IMR-90 (cell line): ENCODE data around the gene C5orf15.

Source experiments
- BHLHE40 ChIP-seq: fragments of 150-350 bp; IDR thresholded peaks from 2 replicates; pipeline ENCODE4 v1.6.1; 2016; ENCODE audit warnings: mild to moderate bottlenecking, low read depth, low read length
- CEBPB ChIP-seq: IDR thresholded peaks from 2 replicates; pipeline ENCODE4 v1.6.1; 2012; ENCODE audit warnings: low read depth, low read length, improper control_type of control experiment
- CTCF ChIP-seq: conservative IDR thresholded peaks from 2 replicates; pipeline ENCODE4 v1.5.1; 2012; ENCODE audit warnings: mild to moderate bottlenecking, low read depth, low read length, improper control_type of control experiment
- ELK1 ChIP-seq: fragments of 150-350 bp; IDR thresholded peaks from 2 replicates; pipeline ENCODE4 v1.6.1; 2016; ENCODE audit warnings: low read depth, mild to moderate bottlenecking, low read length, moderate library complexity, borderline replicate concordance
- FOS ChIP-seq: fragments of 150-350 bp; IDR thresholded peaks from 2 replicates; pipeline ENCODE4 v1.6.1; 2016; ENCODE audit warnings: low read depth, low read length
- MAFK ChIP-seq: IDR thresholded peaks from 2 replicates; pipeline ENCODE4 v1.6.1; 2012; ENCODE audit warnings: low read depth, low read length, improper control_type of control experiment
- MXI1 ChIP-seq: IDR thresholded peaks from 2 replicates; pipeline ENCODE4 v1.6.1; 2012; ENCODE audit warnings: low read depth, mild to moderate bottlenecking, low read length, moderate library complexity, borderline replicate concordance
- NFE2L2 ChIP-seq: fragments of 150-350 bp; IDR thresholded peaks from 2 replicates; pipeline ENCODE4 v1.6.1; 2016; ENCODE audit warnings: low read depth, mild to moderate bottlenecking, low read length
- POLR2A ChIP-seq: IDR thresholded peaks from 2 replicates; pipeline ENCODE4 v1.6.1; 2012; ENCODE audit warnings: mild to moderate bottlenecking, low read depth, low read length
- RAD21 ChIP-seq: IDR thresholded peaks from 2 replicates; pipeline ENCODE4 v1.6.1; 2012; ENCODE audit warnings: low read length, improper control_type of control experiment
- RCOR1 ChIP-seq: IDR thresholded peaks from 2 replicates; pipeline ENCODE4 v1.6.1; 2012; ENCODE audit warnings: mild to moderate bottlenecking, low read length, improper control_type of control experiment; ENCODE audit not compliant: insufficient replicate concordance
- SMC3 ChIP-seq: fragments of 150-350 bp; IDR thresholded peaks from 2 replicates; pipeline ENCODE4 v1.6.1; 2016; ENCODE audit warnings: low read depth, mild to moderate bottlenecking, antibody characterized with exemption, low read length, moderate library complexity
- USF2 ChIP-seq: fragments of 150-350 bp; IDR thresholded peaks from 2 replicates; pipeline ENCODE4 v1.6.1; 2017; ENCODE audit warnings: mild to moderate bottlenecking, antibody characterized with exemption, low read length, low read depth

GRCh38 chr5:133950821-133951612 is 17.4 kb downstream of the C5orf15 start:
- TF ChIP-seq CTCF (no peak), RAD21 (no peak), MXI1 (no peak), POLR2A (no peak), BHLHE40 (no peak), USF2 (no peak), RCOR1 (no peak), ELK1 (no peak), MAFK (no peak), NFE2L2 (no peak), SMC3 (no peak), FOS (no peak), CEBPB (peak; percentile 91)
